ENCODE results near the gene LTBP4. TPM values are rescaled to one million over a fixed set of nuclear protein-coding genes. Genes with fewer than 3 reads are reported as not detected.

LTBP4 gene
- total and polyA plus RNA-seq, 2 of the 13 experiments (the other 11 are each of a cell fraction or from before 2014, with no cell fraction given) = 0.86 to 2.3 TPM

GRCh38 chr19:40553885-40554857 is 47.0 kb upstream of the LTBP4 start (continued):
- TF ChIP-seq ZBTB40 (IDR thresholded peaks at IDR 0.05) (no peak), ZBTB40 (CRISPR knock-in tag; IDR thresholded peaks at IDR 0.05) (no peak)

Data from HepG2 (cell line).